B cell (primary cell): ENCODE measurements around the gene GRID2. TPM values are rescaled to one million over a fixed set of nuclear protein-coding genes. Genes with fewer than 3 reads are reported as not detected.

Experiments used
- ATAC-seq: fragments of 200-7000 bp; cut with Tn5 transposase; one replicate; pipeline ENCODE4 v1.10.0; 2021; ENCODE audit warnings: low read depth, mild to moderate bottlenecking, moderate number of reproducible peaks, moderate library complexity
- CTCF ChIA-PET: fragments of 350-600 bp; sonication (Branson Sonifier 250); formaldehyde crosslinking; loops from one replicate; lab custom pipeline; 2021; ENCODE audit warnings: antibody characterized with exemption, inconsistent platforms; lab: Charles Lee
- POLR2A ChIA-PET: fragments of 350-600 bp; sonication (Branson Sonifier 250); formaldehyde crosslinking; loops from one replicate; lab custom pipeline; 2021; ENCODE audit warnings: antibody characterized with exemption; lab: Charles Lee
- DNase-seq: peaks from one replicate; pipeline ENCODE4 v3.0.0; 2013
- H2AFZ ChIP-seq: 2 replicates; pipeline ENCODE4 v1.6.1; 2012; ENCODE audit warnings: mild to moderate bottlenecking, low read depth, low read length; ENCODE audit not compliant: insufficient read depth, poor library complexity, severe bottlenecking
- H3K27ac ChIP-seq, 2 donors: 1 replicate in 1 of 2; 2 replicates in 1 of 2; pipeline ENCODE4 v1.5.1; 2012 to 2013; ENCODE audit warnings: low read length in 2 of 2, mild to moderate bottlenecking in 2 of 2, moderate library complexity in 1 of 2
- H3K27me3 ChIP-seq, 4 experiments: fragments of 200-600 bp in 1 of 4; sonication (generic) in 1 of 4; replicated peaks in 1 of 4; 1 replicate in 2 of 4; 2 replicates in 2 of 4; pipeline versions ENCODE4 v1.6.1 to v1.7.0; 2013 to 2016; ENCODE audit warnings: low read length in 3 of 4, mild to moderate bottlenecking in 2 of 4, mixed read lengths in 1 of 4, moderate library complexity in 1 of 4; ENCODE audit not compliant: insufficient read depth in 4 of 4, control insufficient read depth in 3 of 4; ENCODE audit errors: control extremely low read depth in 1 of 4
- H3K36me3 ChIP-seq, 2 experiments: replicated peaks in 1 of 2; 1 replicate in 1 of 2; 2 replicates in 1 of 2; pipeline versions ENCODE4 v1.6.1 to v1.7.1; 2013; ENCODE audit warnings: low read length in 1 of 2; ENCODE audit not compliant: insufficient read depth in 2 of 2, control insufficient read depth in 1 of 2; ENCODE audit errors: control extremely low read depth in 1 of 2, extremely low read depth in 1 of 2
- H3K4me1 ChIP-seq, 2 donors: fragments of 200-600 bp in 1 of 2; sonication (generic) in 1 of 2; 1 replicate in 1 of 2; 2 replicates in 1 of 2; pipeline versions ENCODE4 v1.5.1 to v1.6.1; 2013 to 2017; ENCODE audit warnings: low read length in 2 of 2; ENCODE audit not compliant: control insufficient read depth in 2 of 2, insufficient read depth in 2 of 2
- H3K4me2 ChIP-seq: replicated peaks from 2 replicates; pipeline ENCODE3; 2012; ENCODE audit warnings: mild to moderate bottlenecking, low read depth, low read length; ENCODE audit not compliant: poor library complexity, severe bottlenecking
- H3K4me3 ChIP-seq, 5 experiments: fragments of 200-600 bp in 1 of 5; sonication (generic) in 1 of 5; 1 replicate in 3 of 5; 2 replicates in 2 of 5; pipeline versions ENCODE4 v1.5.1 to v1.7.0; 2011 to 2016; ENCODE audit warnings: low read length in 4 of 5, mild to moderate bottlenecking in 4 of 5, low read depth in 2 of 5, control low read depth in 1 of 5, moderate library complexity in 1 of 5; ENCODE audit not compliant: insufficient read depth in 1 of 5; ENCODE audit errors: control extremely low read depth in 1 of 5, extremely low read depth in 1 of 5
- H3K79me2 ChIP-seq: fragments of 200-600 bp; sonication (generic); one replicate; pipeline ENCODE4 v1.6.0; 2016; ENCODE audit warnings: low read length; ENCODE audit not compliant: control insufficient read depth, insufficient read depth
- H3K9ac ChIP-seq: fragments of 200-600 bp; sonication (generic); 2 replicates; pipeline ENCODE4 v1.6.1; 2017; ENCODE audit warnings: mild to moderate bottlenecking, low read length, moderate library complexity
- H3K9me3 ChIP-seq, 3 donors: one replicate each; pipeline versions ENCODE4 v1.6.1 to v1.7.1; 2013; ENCODE audit warnings: low read length in 2 of 3; ENCODE audit not compliant: control insufficient read depth in 2 of 3, insufficient read depth in 1 of 3; ENCODE audit errors: control extremely low read depth in 1 of 3
- H4K20me1 ChIP-seq: 2 replicates; pipeline ENCODE4 v1.6.0; 2012; ENCODE audit warnings: mild to moderate bottlenecking, low read length; ENCODE audit not compliant: insufficient read depth, control insufficient read depth, poor library complexity, severe bottlenecking
- H3K27ac Mint-ChIP-seq: one replicate; pipeline ENCODE4 v1.8.0; 2021; ENCODE audit warnings: mixed read lengths
- H3K27me3 Mint-ChIP-seq: one replicate; pipeline ENCODE4 v1.8.0; 2021; ENCODE audit warnings: mixed read lengths
- H3K4me1 Mint-ChIP-seq: one replicate; pipeline ENCODE4 v1.8.0; 2021; ENCODE audit warnings: mixed read lengths
- H3K4me3 Mint-ChIP-seq: one replicate; pipeline ENCODE4 v1.8.0; 2021; ENCODE audit warnings: mixed read lengths
- H3K9me3 Mint-ChIP-seq: one replicate; pipeline ENCODE4 v1.8.0; 2022; ENCODE audit warnings: mixed read lengths; ENCODE audit not compliant: insufficient read depth
- CTCF ChIP-seq: fragments of 200-600 bp; IDR thresholded peaks from one replicate; pipeline ENCODE4 v1.8.0; 2022; ENCODE audit warnings: antibody characterized with exemption, mild to moderate bottlenecking
- EZH2 ChIP-seq: IDR thresholded peaks from 2 replicates; pipeline ENCODE4 v1.6.1; 2012; ENCODE audit warnings: borderline replicate concordance, low read depth, mild to moderate bottlenecking, moderate library complexity, low read length; ENCODE audit not compliant: insufficient read depth, poor library complexity, severe bottlenecking
- WGBS: methylation state at CpG from one replicate; pipeline ENCODE4 v1.1.5; 2013; ENCODE audit warnings: missing lambda C conversion rate; ENCODE audit not compliant: insufficient coverage; 5-methylcytosine and 5-hydroxymethylcytosine counted together
- intact Hi-C: fragments of 100-400 bp; cut with micrococcal nuclease; formaldehyde crosslinking; loops from one replicate; pipeline ENCODE4 v1.10.0; 2022
- polyA plus RNA-seq: library from polyadenylated mRNA; depleted of rRNA; stranded (reverse); fragments of >200 nt; gene quantifications from 2 replicates; pipeline ENCODE4 v1.2.3, GENCODE V29; 2012
- total RNA-seq, 2 donors: library from RNA; stranded (reverse); fragments of 120-200 nt in 1 of 2; gene quantifications; 1 replicate in 1 of 2; 2 replicates in 1 of 2; pipeline versions ENCODE4 v1.2.3 to v1.2.4, GENCODE V29; 2013 to 2022

The GRID2 gene
- total and polyA plus RNA-seq, 2 donors (not counting 1 experiment from before 2014, with no cell fraction given): not detected

DNA sequence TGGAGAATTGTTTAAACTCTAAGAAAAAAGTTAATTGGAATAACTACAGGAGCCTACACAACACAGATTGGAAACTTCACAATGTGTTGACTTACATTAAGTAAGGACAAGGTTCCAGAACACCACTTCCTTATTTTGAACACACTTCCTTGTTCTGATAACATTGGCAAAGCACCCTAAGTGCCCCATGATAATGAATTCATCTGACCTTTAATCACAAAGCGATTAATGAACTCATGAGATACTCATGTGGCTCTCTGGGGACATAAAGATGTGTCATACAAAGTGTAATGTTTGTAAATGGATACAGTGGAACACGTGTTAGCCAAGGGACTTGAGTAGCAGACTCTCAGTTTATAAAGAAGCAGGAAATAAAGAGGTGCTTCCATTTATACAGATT is 1455.7 kb downstream of the GRID2 start:
- ATAC-seq: peak; percentile 53
- H3K79me2 ChIP-seq: no peaks in the 10 kb centered on the region
- H3K27me3 Mint-ChIP-seq: peaks cover 5% of the 10 kb centered on the region
- no peak overlapping the region for H3K27ac Mint-ChIP-seq
- no peak overlapping the region for H3K4me3 ChIP-seq
- H2AFZ ChIP-seq: peak overlapping the region; percentile 32
- no peak overlapping the region for H3K4me3 Mint-ChIP-seq
- no peak overlapping the region for H3K27ac ChIP-seq
- H3K4me2 ChIP-seq: no peak overlapping the region
- TF ChIP-seq EZH2 (no peak), CTCF (no peak)
- WGBS: no CpG with 5 or more reads among the region's 2 CpGs
- CTCF ChIA-PET: no interaction called here
- H3K9me3 Mint-ChIP-seq: no peaks in the 10 kb centered on the region
- POLR2A ChIA-PET: no interaction called here
- DNase-seq: no peak
- H3K9me3 ChIP-seq: no peaks in the 10 kb centered on the region
- no peaks in the 10 kb centered on the region for H3K36me3 ChIP-seq
- H4K20me1 ChIP-seq: no peaks in the 10 kb centered on the region
- H3K9ac ChIP-seq: no peak overlapping the region
- H3K27me3 ChIP-seq: no peaks in the 10 kb centered on the region
- H3K4me1 Mint-ChIP-seq: peaks cover 3% of the 10 kb centered on the region
- intact Hi-C loops: no loop called here
- no peaks in the 10 kb centered on the region for H3K4me1 ChIP-seq

GRCh38 chr4:93760284-93760683 is 1456.5 kb downstream of the GRID2 start:
- no peaks in the 10 kb centered on the region for H3K9me3 Mint-ChIP-seq
- Histone ChIP-seq H3K4me2 (no peak overlapping the region), H3K27ac (no peak overlapping the region), H3K9ac (no peak overlapping the region), H3K4me1 (no peaks in the 10 kb centered on the region), H3K9me3 (no peaks in the 10 kb centered on the region), H4K20me1 (no peaks in the 10 kb centered on the region), H2AFZ (no peak overlapping the region), H3K79me2 (no peaks in the 10 kb centered on the region), H3K36me3 (no peaks in the 10 kb centered on the region), H3K4me3 (no peak overlapping the region), H3K27me3 (peaks cover 0 to 3% (median 0%) of the 10 kb centered on the region in 4 experiments)
- peaks cover 10% of the 10 kb centered on the region for H3K27me3 Mint-ChIP-seq
- ATAC-seq (no peak), DNase-seq (no peak)
- no peak for TF ChIP-seq CTCF
- no peak for TF ChIP-seq EZH2
- CTCF ChIA-PET: no interaction called here
- POLR2A ChIA-PET: no interaction called here
- WGBS: 86% methylated on average over 1 of the region's 2 CpGs
- intact Hi-C loops: no loop called here
- no peak overlapping the region for H3K4me3 Mint-ChIP-seq
- H3K27ac Mint-ChIP-seq: no peak overlapping the region
- H3K4me1 Mint-ChIP-seq: peaks cover 3% of the 10 kb centered on the region
